Inflammatory macrophage treated with lipopolysaccharide for 1 hour (primary cell): ENCODE measurements around the gene AFMID.

Source experiments
- DNase-seq, 2 donors: peaks; one replicate each; pipeline ENCODE4 v3.0.0-alpha.2; 2020 to 2022

The AFMID gene

DNA sequence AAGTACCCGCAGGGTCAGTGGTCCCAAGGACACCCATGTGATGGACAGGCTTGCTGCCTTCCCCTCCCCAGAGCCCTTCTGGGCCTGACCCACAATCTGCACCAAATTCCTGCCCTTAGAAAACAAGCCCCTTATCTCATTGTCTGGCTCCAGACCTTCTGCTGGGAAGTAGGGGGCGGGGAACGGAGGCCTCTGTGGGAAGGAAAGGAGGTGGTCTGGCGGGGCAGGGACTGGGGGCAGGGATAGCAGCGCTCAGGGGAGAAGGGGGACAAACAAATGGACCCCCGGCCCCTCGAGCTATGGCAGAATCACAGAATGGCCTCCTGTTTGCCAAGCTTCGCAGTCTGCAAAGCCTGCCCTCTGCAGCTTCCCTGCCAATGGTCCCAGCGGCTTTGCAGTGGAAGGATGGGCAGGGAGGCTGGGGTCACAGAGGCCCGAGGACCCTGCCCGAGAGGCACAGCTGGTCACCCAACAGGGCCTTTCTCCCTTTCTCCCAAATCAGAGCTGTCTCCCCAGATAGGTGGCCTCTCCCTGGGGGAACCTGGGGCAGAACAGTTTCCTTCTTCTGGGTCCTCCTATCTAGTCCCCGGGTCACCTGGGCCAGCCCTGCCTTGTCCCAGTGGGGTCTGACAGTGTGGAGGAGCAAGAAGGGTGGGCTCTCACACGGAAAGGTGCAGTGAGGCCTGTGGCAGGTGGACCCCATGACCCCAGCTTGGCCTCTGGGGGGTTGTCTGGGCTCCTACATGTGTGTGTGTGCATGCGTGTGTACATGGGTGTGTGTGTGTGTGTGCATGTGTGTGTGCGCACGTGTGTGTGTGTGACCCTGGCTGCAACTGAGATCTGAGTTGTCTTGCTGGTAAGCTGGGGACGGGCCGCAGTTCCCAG, 69.8 kb downstream of the AFMID start:
- no peak for DNase-seq
